GM19463 (cell line): ENCODE data around the gene IL19.

Source experiments
- ATAC-seq: cut with Tn5 transposase; IDR thresholded peaks from one replicate; pipeline ENCODE4 v1.9.1; 2021; ENCODE audit warnings: mild to moderate bottlenecking, moderate library complexity; ENCODE audit not compliant: unreplicated experiment

IL19 gene

GRCh38 chr1:206885341-206886060, 114.9 kb downstream of the IL19 start:
- ATAC-seq = no peak

GRCh38 chr1:206886831-206887230, 116.3 kb downstream of the IL19 start:
- no peak for ATAC-seq

GRCh38 chr1:206887701-206888100, 117.1 kb downstream of the IL19 start:
- ATAC-seq = no peak

GRCh38 chr1:206890125-206891060, 119.8 kb downstream of the IL19 start:
- no peak for ATAC-seq

- ATAC-seq = no peak
Measured at GRCh38 chr1:206891412-206891811, 120.8 kb downstream of the IL19 start.
